Stimulated activated CD4-positive, alpha-beta T cell treated with anti-CD3 and anti-CD28 coated beads, Interleukin-15, amount 100 ng/mL, for 1 hour (primary cell): Measurements from ENCODE around the gene ARHGAP20.
"Not testable (repeated sequence)": the region's sequence is repeated elsewhere in the genome, so short reads cannot be mapped to it uniquely, and the experiment has no call there.

Source experiments
- DNase-seq, 2 donors: peaks; one replicate each; pipeline ENCODE4 v3.0.0-alpha.2; 2020; ENCODE audit warnings: low read depth in 1 of 2, low spot score in 1 of 2

Gene ARHGAP20

GRCh38 chr11:110619366-110619765 lies 92.9 kb downstream of the ARHGAP20 start:
- not testable (repeated sequence) for DNase-seq

DNA sequence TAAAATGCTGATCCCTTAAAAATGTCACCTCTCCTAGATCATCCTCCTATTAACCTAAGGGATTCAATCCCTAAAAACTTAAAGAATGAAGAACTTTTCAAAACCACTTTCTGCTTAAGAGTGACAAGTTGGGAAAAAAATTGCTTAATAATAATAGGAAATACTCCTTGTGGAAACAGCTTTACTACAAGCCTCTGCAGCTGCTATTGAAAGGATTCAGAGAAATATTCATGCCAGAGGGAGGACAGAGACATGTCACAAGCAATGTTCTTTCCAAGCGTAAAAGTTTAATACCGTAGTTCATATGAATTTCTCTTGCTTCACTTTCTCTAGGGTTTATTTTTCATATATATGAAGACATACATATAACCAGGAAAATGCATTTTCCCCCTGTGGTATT lies 98.2 kb downstream of the ARHGAP20 start:
- no peak for DNase-seq

DNA sequence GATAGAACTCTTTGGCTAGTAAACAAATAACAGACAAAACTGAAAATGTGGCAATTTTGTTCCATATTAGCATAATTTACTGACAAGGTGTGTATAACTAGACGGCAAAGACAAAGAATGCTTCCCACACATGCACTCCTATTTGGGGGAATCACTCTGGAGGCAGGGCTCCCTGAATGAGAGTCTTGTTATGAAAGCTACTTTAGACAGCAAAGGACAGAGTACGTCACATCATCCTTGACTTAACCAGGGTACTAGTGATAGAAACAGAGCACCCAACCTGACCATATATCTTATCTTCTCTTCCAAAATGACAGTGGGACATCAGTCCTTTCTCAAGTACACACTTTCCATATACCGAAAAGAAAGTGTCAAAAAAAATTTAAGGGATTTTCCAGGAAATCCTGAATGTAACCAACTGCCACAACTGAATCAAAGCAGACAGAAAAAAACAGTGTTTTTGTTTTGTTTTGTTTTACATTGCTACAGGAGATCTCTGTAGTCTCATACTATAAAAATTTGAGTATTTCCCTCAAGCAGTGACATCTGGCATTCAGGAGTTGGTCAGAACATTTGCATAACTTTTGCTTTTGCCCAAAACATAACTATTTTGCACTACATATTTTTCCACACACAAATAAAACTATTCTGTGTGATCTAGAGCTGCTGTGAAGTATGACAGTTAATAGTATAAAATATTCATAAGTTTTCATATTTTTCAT lies 98.9 kb downstream of the ARHGAP20 start:
- no peak for DNase-seq

- DNase-seq = no peak
Observed at GRCh38 chr11:110606415-110606814, 105.8 kb downstream of the ARHGAP20 start.

GRCh38 chr11:110601936-110602335 lies 110.3 kb downstream of the ARHGAP20 start:
- no peak for DNase-seq

- no peak for DNase-seq
Observed at GRCh38 chr11:110600322-110600721, 111.9 kb downstream of the ARHGAP20 start.

GRCh38 chr11:110599207-110599606 lies 113.0 kb downstream of the ARHGAP20 start:
- DNase-seq = no peak

GRCh38 chr11:110598725-110599124 lies 113.5 kb downstream of the ARHGAP20 start:
- no peak for DNase-seq

GRCh38 chr11:110587972-110588371 lies 124.3 kb downstream of the ARHGAP20 start:
- no peak for DNase-seq

DNA sequence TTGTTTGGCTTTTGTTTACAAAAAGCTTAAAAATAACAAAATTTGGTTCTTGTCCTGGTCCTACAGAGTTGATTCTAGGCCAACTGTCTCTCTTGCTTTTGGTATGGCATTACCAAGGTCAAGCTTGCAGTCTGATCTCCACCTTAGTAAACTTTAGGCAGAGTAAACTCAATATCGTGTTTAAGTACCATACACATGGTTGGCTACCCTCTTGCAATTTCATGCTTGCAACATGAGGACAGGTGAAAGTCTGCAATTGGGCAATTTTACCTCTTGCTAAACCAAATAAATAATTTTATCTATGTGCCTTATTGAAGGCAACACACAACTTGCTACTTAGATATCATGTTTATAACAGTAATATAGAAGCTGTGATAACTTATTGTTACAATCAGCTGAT lies 125.1 kb downstream of the ARHGAP20 start:
- no peak for DNase-seq

GRCh38 chr11:110584150-110584549 lies 128.1 kb downstream of the ARHGAP20 start:
- no peak for DNase-seq

GRCh38 chr11:110582728-110583432 lies 129.4 kb downstream of the ARHGAP20 start:
- DNase-seq = no peak

DNA sequence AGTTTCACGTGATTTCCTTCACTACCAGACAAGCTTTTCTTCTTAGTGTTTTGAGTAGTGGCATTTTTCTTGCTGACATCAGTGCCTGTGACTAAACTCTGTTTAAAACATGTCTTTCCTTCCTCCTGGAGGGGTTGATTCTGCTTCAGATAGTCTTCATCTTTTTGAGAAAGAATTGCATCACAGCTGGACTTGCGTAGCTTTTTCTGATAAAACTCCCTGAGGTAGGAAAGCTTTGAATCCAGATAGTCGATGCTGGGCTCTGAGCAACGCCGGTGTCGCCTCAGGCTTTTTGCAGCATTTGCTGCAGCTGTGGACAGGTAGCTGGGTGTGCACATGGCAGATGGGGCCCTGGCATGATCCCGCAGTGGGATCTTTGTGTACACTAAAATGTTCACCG lies 131.7 kb downstream of the ARHGAP20 start:
- no peak for DNase-seq

- no peak for DNase-seq
Observed at GRCh38 chr11:110573411-110573810, 138.8 kb downstream of the ARHGAP20 start.

- DNase-seq = no peak
Observed at GRCh38 chr11:110571081-110571720, 141.0 kb downstream of the ARHGAP20 start.

DNA sequence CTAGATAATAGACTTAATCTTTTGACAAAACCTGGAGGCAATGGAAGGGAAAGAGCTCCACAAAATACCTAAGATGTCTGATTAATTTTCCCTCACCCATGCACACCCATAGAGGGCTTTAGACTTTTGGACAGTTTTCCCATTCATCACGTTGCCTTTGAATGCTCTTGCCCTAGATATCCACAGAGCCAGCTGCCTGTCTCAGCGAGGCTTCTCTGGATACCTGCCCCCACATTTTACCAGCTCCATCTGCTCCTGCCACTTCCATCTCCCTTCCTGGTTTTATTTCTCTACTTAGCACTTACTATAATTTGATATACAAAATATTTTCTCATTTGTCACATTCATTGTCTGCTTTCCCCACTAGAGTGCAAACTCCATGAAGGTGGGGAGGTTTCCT lies 145.7 kb downstream of the ARHGAP20 start:
- no peak for DNase-seq

- DNase-seq = no peak
Observed at GRCh38 chr11:110565357-110566336, 146.6 kb downstream of the ARHGAP20 start.

- no peak for DNase-seq
Observed at GRCh38 chr11:110564676-110565356, 147.4 kb downstream of the ARHGAP20 start.

DNA sequence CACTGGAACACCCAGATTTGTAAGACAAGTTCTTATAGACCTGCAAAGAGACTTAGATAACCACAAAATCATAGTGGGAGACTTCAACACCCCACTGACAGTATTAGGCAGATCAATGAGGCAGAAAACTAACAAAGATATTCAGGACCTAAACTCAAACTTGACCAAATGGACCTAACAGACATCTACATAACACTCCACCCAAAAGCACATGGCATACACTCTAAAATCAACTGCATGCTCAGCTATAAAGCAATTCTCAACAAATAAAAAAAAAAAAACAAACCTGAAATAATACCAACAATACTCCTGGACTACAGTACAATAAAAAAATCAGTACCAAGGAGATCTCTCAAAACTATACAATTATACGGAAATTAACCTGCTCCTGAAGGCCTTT lies 167.5 kb downstream of the ARHGAP20 start:
- no peak for DNase-seq

GRCh38 chr11:110538154-110538553 lies 174.1 kb downstream of the ARHGAP20 start:
- no peak for DNase-seq
